GM18505 (cell line): ENCODE results near the gene AADACL4.
"Not testable (repeated sequence)": the region's sequence is repeated elsewhere in the genome, so short reads cannot be mapped to it uniquely, and the experiment has no call there.

Source experiments
- ATAC-seq: cut with Tn5 transposase; IDR thresholded peaks from one replicate; pipeline ENCODE4 v1.9.1; 2021; ENCODE audit not compliant: unreplicated experiment
- POLR2A ChIP-seq: IDR thresholded peaks from 4 replicates; pipeline ENCODE4 v1.6.1; 2011; ENCODE audit warnings: borderline replicate concordance; ENCODE audit not compliant: insufficient read depth, insufficient read length; ENCODE audit errors: extremely low read depth

Gene AADACL4

DNA sequence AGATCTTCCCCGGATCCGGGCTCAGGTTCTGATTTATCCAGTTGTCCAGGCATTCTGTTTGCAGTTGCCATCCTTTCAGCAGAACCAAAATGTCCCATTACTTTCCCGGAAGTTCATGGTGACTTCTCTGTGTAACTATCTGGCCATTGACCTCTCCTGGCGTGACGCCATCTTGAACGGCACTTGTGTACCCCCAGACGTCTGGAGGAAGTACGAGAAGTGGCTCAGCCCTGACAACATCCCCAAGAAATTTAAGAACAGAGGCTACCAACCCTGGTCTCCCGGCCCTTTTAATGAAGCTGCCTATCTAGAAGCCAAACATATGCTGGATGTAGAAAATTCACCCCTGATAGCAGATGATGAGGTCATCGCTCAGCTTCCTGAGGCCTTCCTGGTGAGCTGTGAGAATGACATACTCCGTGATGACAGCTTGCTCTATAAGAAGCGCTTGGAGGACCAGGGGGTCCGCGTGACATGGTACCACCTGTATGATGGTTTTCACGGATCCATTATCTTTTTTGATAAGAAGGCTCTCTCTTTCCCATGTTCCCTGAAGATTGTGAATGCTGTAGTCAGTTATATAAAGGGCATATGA is 22.4 kb downstream of the AADACL4 start:
- no peak for TF ChIP-seq POLR2A
- ATAC-seq: no peak

DNA sequence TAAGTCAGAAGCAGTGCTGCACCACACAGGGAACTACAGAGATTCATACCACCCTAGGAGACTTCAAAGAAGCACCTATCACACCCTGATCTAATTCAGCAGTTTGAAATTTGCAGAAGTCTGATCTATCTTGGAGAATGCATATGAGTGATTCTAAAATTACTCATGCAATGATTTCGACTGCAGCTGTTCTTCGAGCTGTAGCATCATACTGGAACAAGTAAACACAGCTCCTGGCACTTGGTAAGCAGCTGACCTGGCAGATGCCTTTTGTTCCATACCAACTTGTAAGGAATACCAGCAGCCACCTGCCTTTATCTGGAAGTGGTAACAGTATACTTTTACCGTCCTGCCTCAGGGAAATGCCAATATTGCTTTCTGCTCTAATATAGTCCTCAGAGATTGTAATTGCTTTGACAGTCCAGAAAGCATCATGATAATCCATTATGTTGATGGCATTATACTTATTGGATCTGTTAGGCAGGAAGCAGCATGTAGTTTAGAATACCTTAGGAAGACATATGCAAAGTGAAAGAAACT is 25.7 kb downstream of the AADACL4 start:
- TF ChIP-seq POLR2A: no peak
- no peak for ATAC-seq

DNA sequence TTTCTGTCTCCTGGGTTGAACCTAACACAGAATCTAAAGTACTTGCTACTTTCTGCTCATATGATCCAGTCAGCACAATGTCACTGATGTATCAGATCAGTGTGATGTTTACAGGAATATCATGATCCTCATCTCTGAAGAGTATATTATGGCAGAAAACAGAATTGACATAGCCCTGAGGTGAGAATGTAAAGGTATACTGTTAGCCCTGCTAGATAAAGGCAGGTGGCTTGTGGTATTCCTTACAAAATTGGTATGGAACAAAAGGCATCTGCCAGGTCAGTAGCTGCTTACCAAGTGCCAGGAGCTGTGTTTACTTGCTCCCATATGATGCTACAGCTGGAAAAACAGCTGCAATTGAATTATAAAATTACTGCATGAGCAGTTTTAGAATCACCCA is 30.5 kb downstream of the AADACL4 start:
- TF ChIP-seq POLR2A: no peak
- ATAC-seq: no peak

DNA sequence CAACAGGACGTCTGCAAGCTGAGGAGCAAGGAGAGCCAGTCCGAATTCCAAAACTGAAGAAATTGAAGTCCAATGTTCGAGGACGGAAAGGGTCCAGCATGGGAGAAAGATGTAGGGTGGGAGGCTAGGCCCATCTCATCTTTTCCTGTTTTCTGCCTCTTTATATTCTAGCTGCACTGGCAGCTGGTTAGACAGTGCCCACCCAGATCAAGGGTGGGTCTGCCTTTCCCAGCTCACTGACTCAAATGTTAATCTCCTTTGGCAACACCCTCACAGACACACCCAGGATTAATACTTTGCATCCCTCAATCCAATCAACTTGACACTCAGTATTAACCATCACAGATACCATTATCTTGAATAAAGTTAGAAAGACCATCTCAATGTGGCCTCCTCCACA is 32.2 kb downstream of the AADACL4 start:
- not testable (repeated sequence) for ATAC-seq

DNA sequence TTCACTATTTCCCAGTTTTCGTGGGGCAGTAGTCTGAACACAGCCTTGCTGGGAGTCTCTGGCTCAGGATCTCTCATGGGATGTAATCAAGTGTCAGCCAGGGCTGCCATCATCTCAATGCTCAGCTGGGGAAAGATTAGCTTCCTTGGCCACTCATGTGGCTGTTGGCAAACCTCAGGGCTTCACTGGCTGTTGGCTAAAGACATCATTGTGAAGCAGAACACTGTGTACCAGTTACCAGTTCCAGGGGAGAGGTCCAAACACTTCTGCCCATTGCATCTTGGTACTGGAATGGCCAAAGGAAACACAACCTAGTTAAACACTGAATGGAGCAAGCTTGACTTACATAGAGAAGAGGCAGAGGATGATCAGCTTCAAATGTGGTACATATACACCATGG is 33.7 kb downstream of the AADACL4 start:
- no peak for ATAC-seq
- no peak for TF ChIP-seq POLR2A

DNA sequence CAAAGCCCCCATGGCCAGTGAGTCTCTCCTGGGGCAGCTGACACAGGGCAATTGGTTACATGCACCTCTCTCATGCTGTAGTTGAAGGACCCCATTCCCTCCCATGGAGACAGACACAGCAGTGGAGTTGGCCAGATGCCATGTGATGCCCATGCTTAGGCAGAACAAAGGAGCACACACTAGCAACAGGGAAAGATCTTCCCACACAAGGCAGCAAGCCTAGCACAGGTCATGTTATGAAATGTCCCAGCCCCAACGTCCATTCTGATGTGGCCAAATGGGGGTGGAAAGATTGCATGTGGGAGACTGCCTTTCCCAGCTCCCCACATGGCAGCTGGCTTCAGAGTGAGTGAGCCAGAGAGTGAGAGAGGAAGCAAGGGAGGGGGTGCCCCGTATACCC is 34.5 kb downstream of the AADACL4 start:
- TF ChIP-seq POLR2A: no peak
- ATAC-seq: no peak

DNA sequence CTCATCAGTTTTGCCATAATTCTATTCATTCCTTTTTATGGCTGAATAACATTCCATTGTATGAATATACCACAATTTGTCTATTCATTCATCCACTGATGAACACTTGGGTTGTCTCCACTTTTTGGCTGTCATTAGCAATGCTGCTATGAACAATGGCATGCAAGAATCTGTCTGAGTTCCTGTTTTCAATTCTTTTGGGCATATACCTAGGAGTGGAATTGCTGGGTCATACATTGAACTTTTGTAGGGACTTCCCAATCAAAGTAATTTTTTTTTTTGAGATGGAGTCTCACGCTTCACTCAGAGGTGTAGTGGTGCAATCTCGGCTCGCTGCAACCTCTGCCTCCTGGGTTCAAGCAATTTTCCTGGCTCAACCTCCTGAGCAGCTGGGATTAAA is 34.9 kb downstream of the AADACL4 start:
- ATAC-seq: no peak
- no peak for TF ChIP-seq POLR2A

DNA sequence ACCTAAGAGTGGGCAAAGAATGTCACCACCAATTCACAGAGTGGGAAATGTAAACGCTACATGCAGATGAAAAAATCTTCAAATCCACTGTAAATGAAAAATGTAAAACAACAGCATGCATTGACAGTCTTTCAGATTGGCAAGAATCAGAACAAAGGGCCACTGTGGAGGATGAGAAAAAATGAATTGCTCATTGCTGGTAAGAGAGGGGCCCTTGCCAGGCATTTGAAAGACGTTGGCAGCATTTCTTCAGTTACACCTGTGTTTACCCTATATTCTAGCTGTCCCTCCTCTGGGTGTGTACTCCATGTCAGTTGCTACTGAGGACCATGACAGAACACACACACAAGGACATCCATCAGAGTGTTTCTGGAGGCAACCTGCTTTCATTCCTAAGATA is 46.3 kb downstream of the AADACL4 start:
- ATAC-seq: no peak
- TF ChIP-seq POLR2A: no peak

DNA sequence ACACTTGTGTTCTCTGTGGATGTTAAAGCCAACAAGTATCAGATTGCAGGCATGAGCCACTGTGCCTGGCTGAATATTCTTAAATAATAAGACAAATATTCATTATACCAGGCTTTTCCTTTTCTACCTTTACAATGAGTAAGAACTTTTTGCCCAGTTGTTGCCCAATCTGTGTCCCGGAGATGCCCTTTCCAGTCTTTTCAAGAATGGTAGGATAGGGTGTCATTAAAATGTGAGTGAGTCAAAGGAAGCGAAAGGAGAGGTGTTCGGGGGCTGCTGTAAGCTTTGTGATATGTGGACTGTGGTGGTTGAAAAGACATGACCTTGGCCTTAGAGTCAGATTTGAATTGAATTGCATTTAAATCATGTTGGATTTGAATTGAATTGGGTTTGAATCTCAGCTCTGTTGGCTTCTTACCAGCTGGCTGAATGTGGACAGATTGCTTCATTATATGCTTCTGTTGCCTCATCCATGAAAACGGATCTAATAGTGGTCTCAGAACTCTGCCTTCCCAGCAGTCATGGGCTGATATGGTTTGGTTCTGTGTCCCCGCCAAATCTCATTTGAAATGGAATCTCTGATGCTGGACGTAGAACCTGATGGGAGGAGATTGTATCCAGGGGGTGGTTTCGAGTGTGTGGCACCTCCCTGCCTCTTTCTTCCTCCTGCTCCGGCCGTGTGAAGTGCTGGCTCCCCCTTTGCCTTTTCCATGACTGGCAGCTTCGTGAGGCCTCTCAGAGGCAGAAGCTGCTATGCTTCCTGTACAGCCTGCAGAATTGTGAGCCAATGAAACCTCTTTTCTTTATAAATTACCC is 49.3 kb downstream of the AADACL4 start:
- TF ChIP-seq POLR2A: no peak
- ATAC-seq: no peak

DNA sequence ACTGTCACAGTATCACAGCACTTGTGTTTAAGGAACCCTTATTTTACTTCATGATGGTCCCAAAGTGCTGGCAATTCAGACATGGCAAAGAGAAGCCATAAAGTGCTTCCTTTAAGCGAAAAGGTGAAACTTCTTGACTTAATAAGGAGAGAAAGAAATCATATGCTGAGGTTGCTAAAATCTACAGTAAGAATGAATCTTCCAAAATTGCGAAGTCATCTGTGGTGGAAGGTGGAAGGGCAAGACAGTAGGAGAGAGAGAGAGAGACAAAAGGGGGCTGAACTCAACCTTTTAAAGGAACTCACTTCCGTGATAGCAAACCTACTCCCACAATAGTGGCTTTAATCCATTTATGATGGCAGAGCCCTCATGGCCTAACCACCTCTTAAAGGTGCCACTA is 52.8 kb downstream of the AADACL4 start:
- TF ChIP-seq POLR2A: no peak
- ATAC-seq: no peak

DNA sequence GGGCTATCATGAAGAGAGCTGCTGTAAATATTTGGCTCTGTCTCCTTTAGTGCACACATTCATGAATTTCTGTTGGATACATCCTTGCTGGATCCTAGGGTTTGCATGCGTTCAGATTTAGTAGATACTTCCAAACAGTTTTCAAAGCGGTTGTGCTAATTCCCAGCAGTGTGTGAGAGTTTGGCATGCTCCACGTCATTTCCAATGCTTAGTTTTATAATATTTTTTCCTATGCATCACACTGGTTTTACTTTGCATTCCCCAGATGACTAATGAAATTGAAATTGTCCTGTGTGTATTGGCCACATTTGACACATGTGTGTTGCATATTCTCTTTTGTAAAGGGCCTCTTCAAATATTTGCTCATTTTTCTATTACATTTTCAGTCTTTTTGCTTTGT is 53.5 kb downstream of the AADACL4 start:
- no peak for ATAC-seq
- no peak for TF ChIP-seq POLR2A

DNA sequence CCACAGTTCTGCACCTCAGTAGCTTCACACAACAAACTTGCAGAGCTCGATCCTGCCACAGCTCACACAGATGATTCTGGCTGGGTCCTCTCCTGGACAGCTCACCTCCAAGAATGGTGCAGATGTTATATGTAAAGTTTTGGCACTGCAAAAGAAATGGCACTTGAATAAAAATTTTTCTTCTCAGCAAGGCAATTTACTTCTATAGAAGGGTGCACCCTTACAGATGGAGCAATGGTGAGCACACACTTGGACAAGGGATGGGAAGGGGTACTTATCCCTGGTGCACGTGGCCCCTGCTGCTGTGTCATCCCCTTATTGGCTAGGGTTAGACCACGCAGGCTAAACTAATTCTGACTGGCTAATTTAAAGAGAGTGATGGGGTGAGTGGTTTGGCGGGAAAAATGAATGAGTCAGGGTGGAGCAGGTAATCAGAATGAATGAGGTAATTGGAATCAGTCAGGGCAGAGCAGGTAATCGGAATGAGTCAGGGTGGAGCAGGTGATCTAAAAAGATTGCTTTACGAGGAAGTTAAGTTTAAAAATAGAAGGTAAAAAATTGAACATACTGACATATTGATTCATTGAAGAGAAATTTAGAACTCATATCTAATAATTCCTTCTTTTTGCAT is 60.1 kb downstream of the AADACL4 start:
- no peak for ATAC-seq
- no peak for TF ChIP-seq POLR2A

DNA sequence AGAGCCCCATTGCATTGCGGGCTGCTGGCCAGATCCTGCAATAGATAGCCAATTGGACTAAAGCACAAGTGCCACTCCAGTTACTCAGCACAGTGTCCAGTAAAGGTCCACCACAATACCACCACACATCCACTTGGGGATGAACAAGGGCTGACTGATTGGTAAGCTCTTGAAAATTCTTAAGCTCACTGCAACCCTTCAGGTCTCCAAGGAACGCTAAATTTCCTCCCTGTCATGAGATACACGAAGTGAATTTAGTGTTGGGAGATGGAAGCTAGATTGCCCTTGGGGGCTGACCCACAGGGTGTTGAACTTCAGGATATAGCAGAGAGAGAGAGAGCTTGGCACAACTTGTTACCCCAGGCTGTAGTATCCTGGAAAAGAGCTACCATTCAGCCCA is 62.2 kb downstream of the AADACL4 start:
- no peak for ATAC-seq
- TF ChIP-seq POLR2A: no peak
